Activated CD4-positive, alpha-beta T cell treated with anti-CD3 and anti-CD28 coated beads, Interleukin-2, amount 50 U/mL, for 1 hour (primary cell): ENCODE measurements around the gene CEND1.

Experiments
- DNase-seq: peaks from one replicate; pipeline ENCODE4 v3.0.0-alpha.2; 2020

CEND1 gene

DNA sequence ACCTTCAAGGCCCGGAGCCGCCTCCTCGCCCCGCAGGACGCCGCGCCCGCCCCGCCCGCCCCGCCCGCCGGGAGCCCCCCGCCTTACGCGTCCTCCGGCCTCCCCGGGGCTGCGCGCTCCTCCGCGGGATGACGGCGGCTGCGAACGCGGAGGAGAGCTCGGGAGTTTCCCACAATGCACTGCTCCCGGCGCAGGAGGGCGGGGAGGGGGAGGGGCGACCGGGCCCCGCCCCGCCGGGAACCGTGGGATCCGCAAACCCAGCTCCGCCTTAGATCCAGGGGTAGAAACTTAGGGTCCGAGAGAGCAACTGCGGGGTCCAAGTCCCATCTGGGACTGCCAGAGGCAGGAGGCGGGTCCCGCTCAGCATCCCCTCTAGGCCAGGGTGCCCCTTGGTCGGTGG, at the start of gene CEND1:
TSS of gene CEND1 (minus strand) at position 148 of the 400 bp plus-strand sequence. CDS start 1,514 bp downstream, outside the sequence.
- DNase-seq, result peak; percentile 28

DNA sequence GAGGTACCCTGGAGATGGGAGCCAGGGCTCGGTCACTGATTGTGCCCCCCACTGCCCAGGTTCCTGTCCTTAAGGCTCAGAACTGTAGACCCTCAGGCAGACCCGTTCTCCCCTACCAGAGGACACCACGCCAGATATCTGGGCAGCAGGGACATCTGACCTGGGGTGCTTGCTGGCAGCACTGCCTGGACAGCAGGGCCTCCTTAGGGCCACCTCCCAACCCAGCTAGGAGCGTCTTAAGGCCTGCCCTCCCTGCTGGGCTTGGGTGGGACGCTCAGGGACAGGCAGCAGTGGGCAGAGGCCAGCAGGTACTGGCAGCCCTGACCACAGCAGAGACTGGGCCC, 49.4 kb upstream of the CEND1 start:
- DNase-seq, result no peak

DNA sequence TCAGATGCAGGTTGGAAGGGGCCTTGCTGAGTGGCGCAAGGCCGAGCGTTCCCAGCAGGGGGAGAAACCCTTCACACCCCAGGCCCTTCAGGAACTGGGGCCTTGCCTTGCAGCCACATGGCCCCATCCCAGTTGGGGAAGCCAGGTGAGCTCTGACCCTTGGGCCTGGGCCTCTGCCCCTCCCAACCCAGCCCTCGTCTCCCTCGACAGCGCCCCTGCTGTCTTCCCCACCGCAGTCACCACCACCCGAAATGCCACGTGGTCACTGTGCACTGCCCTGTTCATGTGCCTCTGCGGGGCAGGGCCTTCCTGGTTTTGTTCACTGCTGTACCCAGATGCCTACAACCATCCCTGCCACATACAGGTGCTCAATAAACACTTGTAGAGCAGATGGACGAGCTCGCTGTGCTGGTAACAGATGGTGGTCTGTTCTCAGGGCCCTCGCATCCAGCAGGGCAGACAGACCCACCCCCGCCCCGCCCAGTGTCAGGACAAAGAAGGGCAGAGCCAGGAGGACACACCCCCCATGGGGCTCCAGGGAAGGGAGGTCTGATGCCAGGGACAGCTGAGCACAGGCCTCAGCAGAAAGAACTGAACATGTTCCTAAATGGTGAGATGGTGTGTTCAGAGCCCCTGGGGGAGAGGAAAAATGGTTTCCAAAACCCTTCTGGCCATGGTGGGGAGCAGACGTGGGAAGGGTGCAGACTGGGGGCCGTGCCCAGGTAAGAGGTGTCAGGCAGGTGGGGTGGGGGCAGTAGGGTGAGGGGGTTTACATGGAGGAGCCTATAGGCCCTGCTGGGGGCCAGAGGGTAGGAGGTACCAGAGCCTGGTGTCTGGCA, 48.8 kb upstream of the CEND1 start:
- DNase-seq, result no peak

DNA sequence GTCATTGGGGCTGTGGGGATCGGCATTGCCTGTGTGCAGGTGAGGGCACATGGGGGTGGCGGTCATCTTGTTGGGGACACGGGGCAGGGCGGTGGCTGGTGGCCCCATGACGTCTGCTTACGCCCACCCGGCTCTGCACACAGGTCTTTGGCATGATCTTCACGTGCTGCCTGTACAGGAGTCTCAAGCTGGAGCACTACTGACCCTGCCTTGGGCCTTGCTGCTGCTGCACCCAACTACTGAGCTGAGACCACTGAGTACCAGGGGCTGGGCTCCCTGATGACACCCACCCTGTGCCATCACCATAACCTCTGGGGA, 48.1 kb upstream of the CEND1 start:
- no peak for DNase-seq

DNA sequence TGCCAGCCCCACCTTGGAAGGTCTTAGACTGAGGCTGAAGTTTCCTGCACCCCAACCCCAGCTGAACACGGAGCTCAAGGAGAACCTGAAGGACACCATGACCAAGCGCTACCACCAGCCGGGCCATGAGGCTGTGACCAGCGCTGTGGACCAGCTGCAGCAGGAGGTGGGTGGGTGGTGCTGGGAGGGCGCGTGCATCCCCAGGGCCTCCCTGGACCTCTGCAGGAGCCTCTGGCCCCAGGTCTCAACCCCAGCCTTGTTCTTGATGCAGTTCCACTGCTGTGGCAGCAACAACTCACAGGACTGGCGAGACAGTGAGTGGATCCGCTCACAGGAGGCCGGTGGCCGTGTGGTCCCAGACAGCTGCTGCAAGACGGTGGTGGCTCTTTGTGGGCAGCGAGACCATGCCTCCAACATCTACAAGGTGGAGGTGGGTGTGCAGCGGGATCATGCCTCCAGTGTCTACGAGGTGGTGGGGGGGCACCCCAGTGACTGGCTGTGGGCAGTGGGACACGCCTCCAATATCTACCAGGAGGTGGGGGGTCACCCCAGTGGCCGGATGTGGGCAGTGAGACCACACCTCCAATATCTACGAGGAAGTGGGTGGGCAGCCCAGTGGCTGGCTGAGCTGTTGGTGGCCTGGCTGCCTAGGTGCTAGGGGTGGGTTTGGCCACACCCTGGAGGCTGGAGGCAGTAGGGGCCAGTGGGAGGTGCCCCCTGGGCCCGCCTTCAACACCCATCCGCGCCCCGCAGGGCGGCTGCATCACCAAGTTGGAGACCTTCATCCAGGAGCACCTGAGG, 47.5 kb upstream of the CEND1 start:
- DNase-seq, result no peak

DNA sequence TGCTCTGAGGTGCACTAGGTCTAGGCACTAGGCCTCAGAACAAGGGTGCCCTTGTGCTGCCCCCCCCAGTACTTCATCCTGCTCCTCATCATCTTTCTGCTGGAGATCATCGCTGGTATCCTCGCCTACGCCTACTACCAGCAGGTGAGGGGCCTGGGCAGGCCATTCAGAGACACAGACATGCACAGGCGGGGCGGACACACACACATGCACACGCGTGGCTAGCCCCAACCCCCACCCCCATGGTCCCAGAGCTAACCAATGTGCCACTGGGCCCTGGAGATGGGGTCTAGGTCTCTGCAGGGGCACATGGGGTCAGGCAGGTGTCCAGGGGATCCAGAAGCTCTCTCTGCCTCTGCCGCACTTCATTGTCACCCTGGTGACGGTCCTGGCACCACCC, 46.8 kb upstream of the CEND1 start:
- DNase-seq, result no peak

DNA sequence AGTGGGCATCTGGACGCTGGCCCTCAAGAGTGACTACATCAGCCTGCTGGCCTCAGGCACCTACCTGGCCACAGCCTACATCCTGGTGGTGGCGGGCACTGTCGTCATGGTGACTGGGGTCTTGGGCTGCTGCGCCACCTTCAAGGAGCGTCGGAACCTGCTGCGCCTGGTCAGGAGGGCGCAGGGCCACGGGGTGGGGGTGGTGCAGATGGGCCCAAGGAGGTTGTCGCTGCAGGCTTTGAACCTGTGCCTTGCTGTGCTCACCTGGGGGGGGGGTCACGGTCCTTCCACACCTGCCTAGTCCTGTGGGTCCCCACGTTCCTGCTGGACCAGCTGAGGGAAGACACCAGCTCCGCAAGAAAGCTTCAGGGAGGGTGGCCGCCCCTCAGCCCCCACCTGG, 46.4 kb upstream of the CEND1 start:
- no peak for DNase-seq

DNA sequence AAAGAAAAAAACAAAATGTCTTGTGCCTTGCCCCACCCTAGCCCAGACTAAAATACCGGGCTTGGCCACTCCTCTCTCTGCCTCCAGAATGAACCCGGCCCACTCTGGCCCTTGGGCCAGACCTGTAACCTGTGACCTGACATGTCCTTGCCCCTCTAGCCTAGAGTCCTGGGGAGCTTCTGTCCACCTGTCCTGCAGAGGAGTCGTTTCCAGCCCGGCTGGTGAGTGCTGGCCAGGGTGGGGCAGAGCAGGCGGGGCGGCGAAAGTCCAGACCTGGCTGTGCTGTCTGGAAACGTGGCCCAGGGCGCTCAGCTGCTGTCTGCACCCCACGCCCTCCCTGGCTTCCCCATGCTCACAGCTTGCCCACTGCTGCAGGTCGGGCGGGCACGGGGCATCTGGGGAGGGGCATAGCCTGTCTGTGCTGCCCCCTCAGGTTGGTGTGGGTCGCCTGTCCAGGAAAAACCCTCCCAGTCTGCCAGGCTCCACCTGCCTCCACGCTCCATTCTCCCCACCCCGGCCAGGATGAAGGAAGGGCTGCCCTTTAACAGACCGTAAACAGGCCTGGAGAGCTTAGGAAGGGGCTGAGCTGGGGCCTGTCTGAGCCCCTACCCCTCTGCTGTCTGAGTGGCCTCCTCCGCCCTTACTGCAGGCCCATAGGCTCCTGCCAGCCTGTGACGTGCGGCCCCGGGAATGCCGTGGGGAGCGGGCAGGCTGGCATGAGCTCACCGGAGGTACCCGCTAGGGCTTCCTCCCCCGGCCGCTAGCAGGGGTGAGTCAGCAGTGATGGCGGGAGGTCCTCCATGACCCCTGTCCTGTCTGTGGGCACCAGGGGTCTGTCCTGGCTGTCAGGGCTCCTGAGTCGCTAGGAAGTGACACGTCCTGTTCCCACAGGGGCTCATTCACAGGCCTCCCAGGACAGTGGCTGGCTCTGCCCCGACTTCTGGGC, 44.8 kb upstream of the CEND1 start:
- no peak for DNase-seq

DNA sequence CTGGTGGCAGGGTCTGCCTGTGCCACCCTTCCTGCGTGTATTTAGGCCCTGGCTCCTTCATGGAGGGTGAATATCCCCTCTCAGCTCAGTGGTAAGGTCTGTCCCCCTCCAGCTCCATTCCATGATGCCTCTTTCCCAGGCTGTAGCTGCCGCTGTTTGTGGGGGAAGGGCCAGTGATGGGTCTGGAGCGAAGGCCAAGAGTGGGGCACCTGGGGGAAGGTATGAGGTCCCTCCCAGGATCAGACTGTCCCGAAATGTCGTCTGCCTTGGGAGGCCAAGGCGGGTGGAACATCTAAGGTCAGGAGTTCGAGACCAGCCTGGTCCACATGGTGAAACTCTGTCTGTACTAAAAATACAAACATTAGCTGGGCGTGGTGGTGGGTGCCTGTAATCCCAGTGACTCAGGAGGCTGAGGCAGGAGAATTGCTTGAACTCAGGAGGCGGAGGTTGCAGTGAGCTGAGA, 44.0 kb upstream of the CEND1 start:
- DNase-seq, result no peak

DNA sequence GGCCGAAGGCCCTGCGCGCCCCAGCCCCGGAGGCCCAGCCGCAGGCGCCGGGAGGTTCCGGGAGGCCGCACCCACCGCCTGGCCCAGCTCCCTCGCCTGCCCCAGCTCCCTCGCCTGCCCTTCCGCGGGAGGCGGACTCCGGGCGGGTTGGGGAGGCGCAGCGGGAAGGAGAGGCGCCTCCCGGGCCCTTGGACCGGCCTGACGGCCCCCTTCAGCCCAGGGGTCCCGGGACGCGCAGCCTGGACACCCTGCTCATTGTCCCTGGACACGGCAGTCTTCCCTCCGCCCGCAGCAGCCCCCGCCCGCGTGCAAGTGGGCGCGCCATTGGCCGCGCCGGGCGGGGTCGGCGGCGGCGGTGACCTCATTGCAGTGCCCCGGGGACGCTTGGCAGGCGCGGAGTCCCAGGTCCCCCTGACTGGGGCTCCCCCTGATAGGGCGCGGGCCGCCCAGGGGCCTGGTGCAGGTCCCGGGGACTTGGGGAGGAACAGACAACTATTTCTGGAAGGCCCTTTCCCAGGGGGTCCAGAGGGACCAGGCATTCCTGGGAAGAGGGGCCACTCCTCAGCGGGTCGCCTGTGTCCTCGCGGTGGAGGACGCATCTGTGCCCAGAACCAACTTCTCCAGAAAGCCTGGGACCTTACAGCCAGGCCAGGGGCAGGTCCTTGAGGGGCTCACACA, 43.4 kb upstream of the CEND1 start:
- DNase-seq, result no peak

DNA sequence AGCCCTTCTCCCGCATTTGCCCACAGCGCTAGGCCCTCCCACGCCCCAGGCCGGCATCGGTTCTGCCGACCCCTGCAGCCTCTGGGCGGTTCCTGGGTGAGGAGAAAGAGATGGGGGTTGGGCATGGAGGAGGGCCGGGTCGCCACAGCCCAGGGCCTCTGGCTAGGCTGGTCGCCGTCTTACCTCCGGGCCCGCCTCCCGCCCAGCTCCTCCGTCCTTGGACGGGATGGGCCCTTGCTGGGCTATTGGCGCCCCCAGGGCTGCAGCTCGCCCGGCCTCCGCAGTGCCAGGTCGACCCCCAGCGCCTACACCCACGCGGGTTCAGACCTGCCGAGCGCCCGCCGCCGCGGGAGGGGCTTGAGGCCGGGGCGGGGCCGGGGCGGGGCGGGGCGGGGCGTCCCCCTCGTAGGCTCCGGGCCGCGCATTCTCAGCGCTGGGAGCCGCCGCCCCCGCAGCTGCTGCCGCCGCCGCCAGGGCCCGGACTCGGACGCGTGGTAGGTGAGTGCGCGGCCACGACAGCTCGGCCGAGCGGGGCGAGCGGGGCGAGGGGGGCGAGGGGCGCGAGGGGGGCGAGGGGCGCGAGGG, 42.7 kb upstream of the CEND1 start, which contains the start of gene CD151:
TSS of gene CD151 (plus strand) at position 424 of the 585 bp plus-strand sequence. CDS start 3,118 bp downstream, outside the sequence.
- no peak for DNase-seq

DNA sequence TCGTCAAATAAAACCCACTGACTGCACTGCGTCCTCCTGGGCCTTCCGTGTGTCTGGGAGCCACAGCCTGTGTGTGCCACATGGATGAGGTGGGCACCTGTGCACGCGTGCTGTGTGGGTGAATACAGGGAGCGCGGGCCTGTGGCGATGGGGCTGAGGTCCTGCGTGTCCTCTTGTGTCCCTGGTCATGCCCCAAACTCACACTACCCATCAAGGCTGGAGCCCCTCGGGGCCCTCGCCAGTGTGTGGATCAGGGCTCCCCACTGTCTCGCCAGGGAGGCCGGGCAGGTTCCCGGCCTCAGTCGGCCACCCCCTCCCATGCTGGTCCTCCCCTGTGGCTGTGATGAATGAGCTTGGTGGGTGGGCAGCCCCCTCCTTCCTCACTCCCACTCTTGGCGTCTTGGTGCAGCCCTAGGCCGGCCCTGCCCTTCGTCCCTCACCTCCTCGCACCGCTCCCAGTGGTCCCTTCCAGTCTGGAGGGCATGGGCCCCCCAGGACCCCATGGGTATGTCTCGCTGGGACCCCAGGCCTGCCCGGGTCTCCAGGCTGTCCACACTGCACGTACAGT, 42.2 kb upstream of the CEND1 start:
- DNase-seq, result no peak

DNA sequence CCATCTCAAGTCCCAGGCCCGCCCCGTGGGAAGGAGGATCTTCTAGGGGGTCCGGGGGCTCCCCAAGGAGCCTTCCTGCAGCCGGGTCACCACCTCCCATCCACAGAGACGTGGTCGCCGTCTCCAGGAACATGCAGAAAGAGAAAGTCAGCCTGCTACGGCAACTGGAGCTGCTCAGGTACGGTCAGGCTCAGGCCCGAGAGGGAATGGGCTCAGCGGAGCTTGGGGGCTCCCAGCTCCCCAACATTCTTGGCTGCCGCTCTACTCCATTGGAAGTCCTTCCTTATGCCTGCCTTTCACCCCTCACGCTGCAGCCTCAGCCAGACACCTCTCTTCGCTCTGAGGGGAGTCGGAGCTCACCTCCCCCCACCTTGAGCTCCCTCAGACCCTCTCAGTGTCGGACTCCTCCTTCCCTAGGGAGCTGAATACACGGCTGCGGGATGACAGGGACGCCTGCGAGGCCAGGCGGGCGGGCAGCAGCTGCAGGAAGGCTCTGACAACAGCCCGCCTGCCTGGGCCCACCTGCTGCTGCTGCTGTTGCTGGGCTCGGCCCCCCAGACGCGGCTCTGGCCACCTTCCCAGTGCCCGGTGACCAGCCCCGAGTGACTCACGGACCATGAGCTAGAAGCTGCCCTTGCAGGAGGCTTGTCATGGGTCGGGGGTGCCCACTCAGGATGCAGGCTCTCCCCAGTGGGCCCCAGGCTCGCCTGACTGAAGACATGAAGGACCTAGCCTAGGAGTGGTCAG, 41.4 kb upstream of the CEND1 start:
- no peak for DNase-seq

DNA sequence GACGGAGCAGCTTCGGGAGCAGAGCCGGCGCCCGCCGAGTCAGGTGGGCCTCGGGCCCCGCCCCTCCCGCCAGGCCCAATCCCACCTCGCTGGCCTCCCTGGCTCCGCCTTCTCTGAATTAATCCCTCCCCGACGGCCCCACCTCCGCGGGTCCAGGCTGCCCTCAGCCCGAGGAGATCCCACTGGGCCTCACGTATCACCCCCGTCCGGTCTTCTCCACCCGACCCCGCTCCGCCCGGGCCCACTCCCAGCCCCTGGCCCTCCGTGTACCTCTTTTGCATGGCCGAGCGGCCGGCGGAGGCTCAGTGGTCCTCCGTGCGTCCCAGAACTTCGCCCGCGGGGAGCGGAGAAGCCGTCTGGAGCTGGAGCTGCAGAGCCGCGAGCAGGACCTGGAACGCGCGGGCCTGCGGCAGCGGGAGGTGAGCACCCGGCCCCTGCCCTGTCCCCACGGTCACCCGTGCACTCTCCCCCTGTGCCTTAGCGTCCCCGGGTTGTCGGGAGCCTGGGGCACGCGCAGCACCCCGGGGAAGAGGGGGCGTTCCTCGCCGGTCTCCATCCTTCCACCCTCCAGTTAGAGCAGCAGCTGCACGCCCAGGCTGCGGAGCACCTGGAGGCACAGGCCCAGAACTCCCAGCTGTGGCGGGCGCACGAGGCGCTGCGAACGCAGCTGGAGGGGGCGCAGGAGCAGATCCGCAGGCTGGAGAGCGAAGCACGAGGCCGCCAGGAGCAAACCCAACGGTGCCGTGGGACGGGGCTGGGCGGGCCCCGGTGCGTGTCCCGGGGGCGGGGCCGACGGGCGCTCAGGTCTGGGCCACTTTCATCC, 40.6 kb upstream of the CEND1 start:
- DNase-seq, result peak; percentile 44

DNA sequence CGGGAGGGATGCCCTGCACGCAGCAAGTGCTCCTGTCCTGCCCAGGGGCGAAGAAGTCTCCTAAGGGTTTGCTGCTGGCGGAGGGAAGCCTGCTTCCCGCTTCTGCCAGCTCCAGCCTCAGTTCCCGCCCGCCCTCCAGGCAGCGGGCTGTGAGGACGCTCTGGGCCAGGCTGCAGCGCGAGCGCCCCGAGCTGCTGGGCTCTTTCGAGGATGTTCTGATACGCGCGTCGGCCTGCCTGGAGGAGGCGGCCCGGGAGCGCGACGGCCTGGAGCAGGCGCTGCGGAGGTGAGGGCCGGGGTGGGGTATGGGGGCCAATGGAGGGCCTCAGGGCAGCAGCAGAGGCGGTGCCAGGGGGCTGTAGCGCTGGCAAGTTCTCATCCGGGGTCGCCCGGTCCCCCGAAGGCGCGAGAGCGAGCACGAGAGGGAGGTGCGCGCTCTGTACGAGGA, 40.0 kb upstream of the CEND1 start:
- no peak for DNase-seq

DNA sequence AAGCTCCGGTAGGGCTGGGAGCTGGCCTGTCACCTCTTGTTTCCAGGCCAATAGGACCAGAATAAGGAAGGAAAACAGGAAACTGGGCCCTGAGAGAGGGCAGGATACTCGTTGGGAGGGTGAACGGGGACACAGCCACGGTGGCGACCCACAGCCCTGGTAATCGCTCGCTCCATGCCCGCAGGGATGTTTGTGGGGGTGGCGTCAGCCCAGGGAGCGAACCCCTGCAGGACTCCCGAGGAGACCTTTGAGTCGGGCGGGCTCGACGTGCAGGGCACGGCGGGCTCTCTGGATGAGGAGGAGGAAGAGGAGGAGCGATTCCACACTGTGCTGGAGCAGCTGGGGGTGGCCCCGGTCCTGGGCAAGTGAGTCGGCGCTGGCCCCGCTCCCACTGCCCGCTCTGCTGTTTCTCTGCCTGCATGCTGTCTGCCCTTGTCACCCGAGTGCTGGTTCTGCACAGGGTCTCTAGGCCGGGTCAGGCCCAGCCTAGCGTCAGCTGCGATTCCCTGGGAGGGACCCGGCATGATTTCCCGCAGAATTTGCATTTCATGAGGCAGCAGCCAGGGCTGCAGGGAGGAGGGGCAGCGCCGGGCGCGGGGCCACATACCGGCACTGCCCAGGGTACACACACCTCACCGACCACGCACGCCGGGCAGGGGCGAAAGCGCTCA, 39.4 kb upstream of the CEND1 start:
- no peak for DNase-seq

DNA sequence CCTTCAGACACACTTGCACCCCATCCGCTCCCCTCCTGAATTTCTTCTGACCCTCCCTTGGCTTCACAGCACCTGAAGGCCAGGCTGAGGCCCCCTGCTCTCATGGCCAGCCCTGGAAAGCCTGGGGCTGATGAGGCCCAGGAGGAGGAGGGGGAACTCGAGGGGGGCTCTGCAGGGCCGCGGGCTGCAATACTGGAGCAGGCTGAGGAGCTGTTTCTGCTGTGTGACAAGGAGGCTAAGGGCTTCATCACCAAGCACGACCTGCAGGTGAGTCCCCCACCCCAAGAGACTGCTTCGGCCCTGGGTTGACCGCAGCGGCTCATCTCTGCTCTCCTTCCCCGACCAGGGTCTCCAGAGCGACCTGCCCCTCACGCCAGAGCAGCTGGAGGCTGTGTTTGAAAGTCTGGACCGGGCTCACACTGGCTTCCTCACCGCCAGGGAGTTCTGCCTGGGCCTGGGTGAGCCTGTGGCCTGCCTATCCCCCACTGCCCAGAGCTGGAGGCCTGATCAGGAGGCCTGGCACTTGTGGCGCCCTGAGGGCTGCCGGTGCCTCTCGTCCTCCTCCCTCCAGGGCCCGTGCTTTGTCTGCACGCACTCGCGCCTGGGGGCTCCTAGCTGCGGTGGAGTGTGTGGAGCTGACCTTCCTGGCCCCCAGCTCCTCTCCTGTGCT, 38.8 kb upstream of the CEND1 start:
- DNase-seq, result no peak

DNA sequence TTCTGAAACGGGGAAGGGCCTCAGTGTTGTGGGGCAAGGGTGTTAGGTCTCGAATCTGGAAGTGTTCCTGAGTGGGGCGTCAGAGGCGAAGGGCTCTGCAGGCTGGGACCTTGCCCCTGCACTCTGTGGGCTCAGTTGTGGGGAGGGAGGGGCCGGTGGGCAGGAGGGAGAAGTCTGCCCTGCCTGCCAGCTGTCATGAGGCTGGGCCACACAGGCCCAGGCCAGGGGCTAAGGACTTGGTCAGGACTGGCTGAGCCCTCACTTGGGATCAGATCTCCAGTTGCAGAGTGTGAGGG, 38.0 kb upstream of the CEND1 start, which contains the start of gene CRACR2B:
TSS of gene CRACR2B (plus strand) at position 23 of the 296 bp plus-strand sequence. CDS start 689 bp downstream, outside the sequence.
- no peak for DNase-seq
